Measurements from ENCODE around the gene KRTAP4-7. TPM values are rescaled to one million over a fixed set of nuclear protein-coding genes. Genes with fewer than 3 reads are reported as not detected.
"Not testable (repeated sequence)": the region's sequence is repeated elsewhere in the genome, so short reads cannot be mapped to it uniquely, and the experiment has no call there.

The KRTAP4-7 gene
- total and polyA plus RNA-seq, 2 experiments from 2014 or later = not detected

DNA sequence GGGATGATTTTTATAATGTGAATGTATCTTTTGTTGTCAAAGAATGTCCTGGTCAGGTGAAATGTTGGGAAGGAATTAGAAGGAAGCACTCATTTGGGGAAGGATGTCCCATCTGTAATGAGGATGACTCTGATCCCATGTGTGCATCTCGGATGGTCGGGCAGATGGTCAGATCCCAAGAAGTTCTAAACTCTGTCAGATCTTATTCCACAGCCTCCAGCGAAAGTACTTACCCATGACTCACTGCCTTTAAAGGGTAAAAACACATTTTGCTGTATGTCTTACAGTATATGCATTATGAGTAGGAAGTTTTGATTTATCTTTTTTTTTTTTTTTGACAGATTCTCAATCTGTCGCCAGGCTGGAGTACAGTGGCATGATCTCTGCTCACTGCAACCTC, 34.8 kb downstream of the KRTAP4-7 start:
- DNase-seq (ENCODE audit: low spot score) = no peak
- 97% methylated on average over 4 of the region's 4 CpGs for WGBS (ENCODE audit: low lambda C conversion rate, missing lambda C conversion rate)
- H3K79me2 ChIP-seq = no peaks in the 10 kb centered on the region
- H3K36me3 ChIP-seq (replicated peaks; ENCODE audit: insufficient read depth, low read depth) = no peaks in the 10 kb centered on the region
- H3K27ac ChIP-seq = no peak overlapping the region
- TF ChIP-seq EZH2 (IDR thresholded peaks at IDR 0.05; ENCODE audit: borderline replicate concordance) (no peak), EZH2phosphoT487 (IDR thresholded peaks at IDR 0.05; ENCODE audit: low read depth, severe bottlenecking, unreplicated experiment) (no peak), CTCF (IDR thresholded peaks at IDR 0.05; ENCODE audit: poor library complexity) (no peak)
- H3K4me2 ChIP-seq = no peak overlapping the region
- H3K4me1 ChIP-seq (ENCODE audit: insufficient read depth) = no peaks in the 10 kb centered on the region
- H3K9me3 ChIP-seq (ENCODE audit: low read depth) = no peaks in the 10 kb centered on the region
- no peak overlapping the region for H3K4me3 ChIP-seq
- H3K27me3 ChIP-seq = no peaks in the 10 kb centered on the region
- no peaks in the 10 kb centered on the region for H4K20me1 ChIP-seq (ENCODE audit: insufficient read depth, poor library complexity, severe bottlenecking)
- H2AFZ ChIP-seq = no peak overlapping the region
- no peaks in the 10 kb centered on the region for H3K9me2 ChIP-seq (replicated peaks; ENCODE audit: insufficient read depth)

- not testable (repeated sequence) for H3K4me1 ChIP-seq (ENCODE audit: insufficient read depth); H3K4me2 ChIP-seq; H3K9me3 ChIP-seq (ENCODE audit: low read depth); H3K9me2 ChIP-seq (replicated peaks; ENCODE audit: insufficient read depth); H2AFZ ChIP-seq; H3K4me3 ChIP-seq; H4K20me1 ChIP-seq (ENCODE audit: insufficient read depth, poor library complexity, severe bottlenecking); H3K27me3 ChIP-seq; H3K27ac ChIP-seq; H3K79me2 ChIP-seq; H3K36me3 ChIP-seq (replicated peaks; ENCODE audit: insufficient read depth, low read depth); DNase-seq (ENCODE audit: low spot score)
- WGBS (ENCODE audit: low lambda C conversion rate, missing lambda C conversion rate) = 79% methylated on average over 11 of the region's 11 CpGs
Observed at GRCh38 chr17:41119696-41120690, 36.0 kb downstream of the KRTAP4-7 start.

DNA sequence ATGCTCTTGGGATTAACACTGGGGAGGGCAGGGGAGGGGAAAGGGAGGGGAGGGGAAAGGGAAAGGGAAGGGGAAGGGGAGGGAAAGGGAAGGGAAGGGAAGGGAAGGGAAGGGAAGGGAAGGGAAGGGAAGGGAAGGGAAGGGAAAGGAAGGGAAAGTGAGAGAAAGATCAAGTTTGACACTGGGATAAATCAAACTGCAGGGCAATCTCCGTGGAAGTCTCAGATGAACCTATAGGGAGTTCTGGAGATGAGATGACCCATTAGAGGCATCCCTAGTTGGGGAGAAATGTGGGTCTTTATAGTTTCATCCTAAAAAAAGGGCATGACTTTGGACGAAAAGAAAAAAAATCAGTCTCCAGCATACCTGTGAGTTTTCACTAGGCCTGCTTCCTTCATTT, 37.8 kb downstream of the KRTAP4-7 start:
- Histone ChIP-seq H3K9me3 (ENCODE audit: low read depth) (no peaks in the 10 kb centered on the region), H3K79me2 (no peaks in the 10 kb centered on the region), H3K4me3 (no peak overlapping the region), H3K9me2 (replicated peaks; ENCODE audit: insufficient read depth) (no peaks in the 10 kb centered on the region), H3K4me2 (no peak overlapping the region), H3K4me1 (ENCODE audit: insufficient read depth) (no peaks in the 10 kb centered on the region), H3K27ac (no peak overlapping the region), H4K20me1 (ENCODE audit: insufficient read depth, poor library complexity, severe bottlenecking) (no peaks in the 10 kb centered on the region), H3K27me3 (no peaks in the 10 kb centered on the region), H3K36me3 (replicated peaks; ENCODE audit: insufficient read depth, low read depth) (no peaks in the 10 kb centered on the region), H2AFZ (no peak overlapping the region)
- DNase-seq (ENCODE audit: low spot score) = no peak
- WGBS (ENCODE audit: low lambda C conversion rate, missing lambda C conversion rate) = 96% methylated on average over 2 of the region's 2 CpGs
- TF ChIP-seq EZH2phosphoT487 (IDR thresholded peaks at IDR 0.05; ENCODE audit: low read depth, severe bottlenecking, unreplicated experiment) = no peak
- no peak for TF ChIP-seq CTCF (IDR thresholded peaks at IDR 0.05; ENCODE audit: poor library complexity)
- TF ChIP-seq EZH2 (IDR thresholded peaks at IDR 0.05; ENCODE audit: borderline replicate concordance) = no peak

- not testable (repeated sequence) for H3K79me2 ChIP-seq; H2AFZ ChIP-seq; H3K4me1 ChIP-seq (ENCODE audit: insufficient read depth); H4K20me1 ChIP-seq (ENCODE audit: insufficient read depth, poor library complexity, severe bottlenecking); DNase-seq (ENCODE audit: low spot score); H3K4me3 ChIP-seq; H3K27me3 ChIP-seq; H3K9me3 ChIP-seq (ENCODE audit: low read depth); H3K27ac ChIP-seq; H3K36me3 ChIP-seq (replicated peaks; ENCODE audit: insufficient read depth, low read depth); H3K9me2 ChIP-seq (replicated peaks; ENCODE audit: insufficient read depth); H3K4me2 ChIP-seq
- 89% methylated on average over 12 of the region's 12 CpGs for WGBS (ENCODE audit: low lambda C conversion rate, missing lambda C conversion rate)
Observed at GRCh38 chr17:41123292-41123990, 39.5 kb downstream of the KRTAP4-7 start.

- not testable (repeated sequence) for H3K9me3 ChIP-seq (ENCODE audit: low read depth); H4K20me1 ChIP-seq (ENCODE audit: insufficient read depth, poor library complexity, severe bottlenecking); H3K27ac ChIP-seq; H3K79me2 ChIP-seq; H3K4me2 ChIP-seq; H2AFZ ChIP-seq; H3K4me1 ChIP-seq (ENCODE audit: insufficient read depth); DNase-seq (ENCODE audit: low spot score); H3K9me2 ChIP-seq (replicated peaks; ENCODE audit: insufficient read depth); H3K36me3 ChIP-seq (replicated peaks; ENCODE audit: insufficient read depth, low read depth); H3K4me3 ChIP-seq; H3K27me3 ChIP-seq
- WGBS (ENCODE audit: low lambda C conversion rate, missing lambda C conversion rate) = 77% methylated on average over 3 of the region's 3 CpGs
Observed at GRCh38 chr17:41123991-41124371, 40.0 kb downstream of the KRTAP4-7 start, which contains the start of gene KRTAP4-12. TSS of gene KRTAP4-12 (minus strand) at chr17:41124182. CDS start at chr17:41124122, 60 bp downstream.
